ENCODE results near the gene SELENOH. TPM values are rescaled to one million over a fixed set of nuclear protein-coding genes. Genes with fewer than 3 reads are reported as not detected.

The SELENOH gene
- total and polyA plus RNA-seq, 2 of the 8 experiments (the other 6 are each of a cell fraction or from before 2014, with no cell fraction given), result 243 to 264 TPM

GRCh38 chr11:57788703-57789088 lies 47.4 kb downstream of the SELENOH start:
- ChIA-PET POLR2A (ENCODE audit: partially characterized antibody) (interaction anchor here (0.7 to 5.5 kb wide), 4 partner anchors 11 to 43 kb away, joined by 3 to 42 read pairs (median 4); partner anchors contain the start of gene CTNND1), CTCF (ENCODE audit: partially characterized antibody) (interaction anchor here (1.2 to 6.1 kb wide), 4 partner anchors 11 to 37 kb away, joined by 3 to 44 read pairs (median 5); partner anchors contain the start of gene BTBD18)
- Histone ChIP-seq H3K4me2 (ENCODE audit: insufficient read depth in 1 of 2, low read depth in 2 of 2, low read length in 2 of 2) (peak overlapping the region; percentile 26 to 47; a peak in 1 of 4 replicates), H4K8ac (ENCODE audit: extremely low read depth, insufficient read depth, low read length) (no peak overlapping the region), H3K79me1 (ENCODE audit: low read depth, low read length) (peaks cover 8% of the 10 kb centered on the region), H3K14ac (ENCODE audit: insufficient read length) (no peak overlapping the region), H3K4me3 (ENCODE audit: extremely low read depth in 1 of 4, insufficient read depth in 2 of 4, low read depth in 3 of 4, low read length in 4 of 4) (no peak overlapping the region), H3K4ac (replicated peaks; ENCODE audit: insufficient read length, low read depth, low read length) (no peak overlapping the region), H3K27me3 (replicated peaks in 1 of 4; ENCODE audit: control insufficient read depth in 3 of 4, extremely low read depth in 1 of 4, insufficient read depth in 3 of 4, low read length in 3 of 4) (no peaks in the 10 kb centered on the region), H3K23ac (ENCODE audit: insufficient read length) (no peak overlapping the region), H3K9me3 (ENCODE audit: insufficient read depth in 2 of 2, low read depth in 1 of 2, low read length in 1 of 2) (no peaks in the 10 kb centered on the region), H4K20me1 (replicated peaks in 1 of 2; ENCODE audit: control insufficient read depth in 1 of 2, insufficient read depth in 2 of 2, low read length in 2 of 2) (peaks cover 3 to 8% of the 10 kb centered on the region in 2 experiments), H2BK120ac (replicated peaks; ENCODE audit: low read depth, low read length) (no peak overlapping the region), H2BK20ac (ENCODE audit: low read length) (no peak overlapping the region), H3K36me3 (ENCODE audit: control insufficient read depth in 2 of 4, insufficient read depth in 4 of 4, low read length in 3 of 4) (peaks cover 0 to 8% (median 2%) of the 10 kb centered on the region in 4 experiments; a peak in 3 of 8 replicates), H3K79me2 (ENCODE audit: control insufficient read depth in 1 of 2, insufficient read depth in 2 of 2, low read length in 2 of 2) (peaks cover 3 to 98% of the 10 kb centered on the region in 2 experiments; a peak in 3 of 4 replicates), H3K9ac (replicated peaks in 1 of 4; ENCODE audit: extremely low read depth in 1 of 4, low read depth in 3 of 4, low read length in 3 of 4) (no peak overlapping the region), H3K27ac (ENCODE audit: low read depth, low read length) (no peak overlapping the region), H3K56ac (replicated peaks; ENCODE audit: insufficient read length, low read depth, low read length) (no peak overlapping the region), H3K4me1 (replicated peaks in 1 of 4; ENCODE audit: control insufficient read depth in 3 of 4, insufficient read depth in 4 of 4, low read length in 3 of 4) (peaks cover 0 to 9% (median 3%) of the 10 kb centered on the region in 4 experiments; a peak in 3 of 7 replicates), H3K18ac (ENCODE audit: extremely low read depth, low read length) (no peak overlapping the region), H4K5ac (ENCODE audit: insufficient read length, low read depth, low read length) (no peak overlapping the region), H2AFZ (ENCODE audit: low read length) (no peak overlapping the region), H2BK12ac (ENCODE audit: low read depth, low read length) (no peak overlapping the region), H2BK5ac (ENCODE audit: low read depth, low read length) (no peak overlapping the region), H4K91ac (replicated peaks; ENCODE audit: insufficient read length, low read length) (no peak overlapping the region), H2AK5ac (ENCODE audit: low read depth, low read length) (no peak overlapping the region), H2BK15ac (ENCODE audit: low read length) (no peak overlapping the region), H3K23me2 (ENCODE audit: low read depth, low read length) (no peaks in the 10 kb centered on the region)
- FAIRE-seq, result no peak
- no peak for DNase-seq (ENCODE audit: low read depth in 1 of 2, low spot score in 2 of 2)
- TF ChIP-seq KDM4A (IDR thresholded peaks at IDR 0.05; ENCODE audit: low read depth, low read length, severe bottlenecking), result no peak
- no peak for TF ChIP-seq NANOG (IDR thresholded peaks at IDR 0.05; ENCODE audit: insufficient read depth, low read depth, low read length, poor library complexity, severe bottlenecking)
- no peak for TF ChIP-seq JUN (IDR thresholded peaks at IDR 0.05; ENCODE audit: low read depth, low read length)
- TF ChIP-seq BACH1 (IDR thresholded peaks at IDR 0.05; ENCODE audit: low read length), result no peak
- TF ChIP-seq POLR2AphosphoS5 (IDR thresholded peaks at IDR 0.05; ENCODE audit: low read depth, low read length), result no peak
- TF ChIP-seq CHD1 (IDR thresholded peaks at IDR 0.05; ENCODE audit: low read depth, low read length), result no peak
- no peak for TF ChIP-seq POLR2A (IDR thresholded peaks at IDR 0.05; ENCODE audit: control extremely low read depth in 1 of 2, low read depth in 2 of 2, low read length in 2 of 2)
- TF ChIP-seq CTBP2 (IDR thresholded peaks at IDR 0.05; ENCODE audit: borderline replicate concordance, insufficient read depth, insufficient read length, low read length), result no peak
- TF ChIP-seq RAD21 (IDR thresholded peaks at IDR 0.05 in 1 of 2, conservative IDR thresholded peaks at IDR 0.05 in 1 of 2; ENCODE audit: low read depth in 2 of 2, low read length in 2 of 2), result no peak
- TF ChIP-seq CTCF (IDR thresholded peaks at IDR 0.05; ENCODE audit: control extremely low read depth in 1 of 3, insufficient read depth in 1 of 3, low read depth in 1 of 3, low read length in 3 of 3), result no peak
- no peak for TF ChIP-seq CEBPB (IDR thresholded peaks at IDR 0.05; ENCODE audit: low read depth, low read length)
- TF ChIP-seq FOSL1 (IDR thresholded peaks at IDR 0.05; ENCODE audit: insufficient read depth, low read depth, low read length), result no peak
